Measurements from ENCODE around the gene PRSS8.
"Not testable (repeated sequence)": the region's sequence is repeated elsewhere in the genome, so short reads cannot be mapped to it uniquely, and the experiment has no call there.

Gene PRSS8

DNA sequence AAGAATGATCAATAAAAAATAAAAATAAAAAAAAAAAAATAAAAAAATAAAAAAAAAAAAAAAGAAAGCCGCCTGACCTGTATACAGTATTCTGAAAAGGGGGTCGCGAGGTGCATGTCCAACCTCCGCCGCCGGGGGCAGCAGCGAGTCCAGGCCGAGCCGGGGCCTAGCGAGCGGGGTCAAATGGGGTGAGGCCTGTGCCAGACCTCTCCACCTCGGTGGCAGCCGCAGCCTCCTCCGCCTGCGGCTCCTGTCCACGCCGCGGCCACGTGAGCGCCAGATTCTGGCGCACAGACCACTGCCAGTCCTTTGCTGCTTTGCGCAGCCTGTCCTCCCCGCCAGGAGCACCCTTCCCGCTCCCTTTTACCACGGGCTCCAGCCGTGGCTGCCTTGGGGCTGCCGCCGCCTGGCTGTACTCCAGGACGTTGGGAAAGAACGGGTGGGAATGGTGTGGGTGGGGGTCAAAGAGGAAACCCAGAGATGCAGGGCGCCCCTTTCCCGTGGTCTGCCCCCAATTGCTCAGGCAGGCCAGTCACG is 29.8 kb downstream of the PRSS8 start:
- peak; percentile 77 for DNase-seq (ENCODE audit: low read depth)

DNA sequence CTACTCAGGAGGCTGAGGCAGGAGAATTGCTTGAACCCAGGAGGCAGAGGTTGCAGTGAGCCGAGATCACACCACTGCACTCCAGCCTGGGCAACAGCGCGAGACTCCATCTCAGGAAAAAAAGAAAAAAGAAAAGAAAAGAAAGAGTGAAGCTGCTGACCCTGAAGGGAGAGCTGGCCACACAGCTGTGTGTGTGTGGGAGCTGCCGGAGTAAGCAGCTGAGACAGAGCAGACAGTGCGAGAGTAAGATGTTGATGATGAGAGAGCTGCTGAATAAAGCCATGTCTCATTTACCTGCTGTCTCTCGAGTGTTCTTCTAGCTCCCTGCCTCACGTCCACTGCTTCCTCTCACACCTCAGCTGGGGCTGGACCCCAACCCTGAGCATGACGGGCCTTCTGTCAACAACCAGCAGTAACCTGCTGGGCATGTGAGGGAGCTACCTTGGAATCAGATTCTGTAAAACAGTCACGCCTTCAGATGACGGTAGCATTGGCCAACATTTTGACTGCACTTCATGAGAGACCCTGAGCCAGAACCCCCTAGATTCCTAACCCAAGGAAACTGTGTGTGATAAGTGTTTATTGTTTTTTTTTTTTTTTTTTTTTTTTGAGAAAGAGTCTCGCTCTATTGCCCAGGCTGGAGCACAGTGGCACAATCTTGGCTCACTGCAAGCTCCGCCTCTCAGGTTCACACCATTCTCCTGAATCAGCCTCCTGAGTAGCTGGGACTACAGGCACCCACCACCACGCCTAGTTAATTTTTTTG is 34.5 kb downstream of the PRSS8 start:
- not testable (repeated sequence) for DNase-seq (ENCODE audit: low read depth)

DNA sequence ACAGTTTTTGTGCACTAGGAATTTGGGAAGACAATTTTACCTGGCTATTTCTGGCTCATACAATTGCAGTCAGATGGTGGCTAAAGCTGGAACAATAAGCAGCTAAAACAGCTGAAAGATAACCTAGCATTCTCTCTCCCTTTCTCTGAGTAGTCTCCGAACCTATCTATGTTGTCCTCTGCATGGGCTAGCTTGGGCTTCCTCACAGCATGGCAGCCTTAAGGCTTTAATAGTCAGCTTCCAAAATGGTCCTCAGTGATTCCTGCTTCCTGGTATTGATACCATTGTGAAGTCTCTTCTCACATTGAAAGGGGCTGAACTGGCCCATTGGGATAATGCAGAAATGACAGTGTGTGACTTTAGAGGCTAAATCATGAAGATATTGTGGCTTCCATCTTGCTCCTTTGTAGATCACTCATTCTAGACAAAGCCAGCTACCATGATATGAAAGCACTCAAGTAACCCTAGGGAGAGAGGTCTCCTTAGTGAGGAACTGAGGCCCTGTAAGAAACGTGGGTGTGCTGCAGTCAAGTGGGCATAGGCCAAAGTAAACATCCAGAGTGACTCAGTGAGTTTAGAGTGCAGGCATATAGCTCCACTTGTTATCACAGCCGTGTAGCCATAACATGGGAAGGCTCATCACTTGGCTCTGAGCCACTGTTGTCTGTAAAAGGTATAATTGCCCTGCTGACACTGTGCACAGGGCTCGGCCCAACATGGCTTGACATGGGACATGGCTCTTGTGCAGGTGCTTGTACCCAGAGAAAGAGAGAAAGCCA is 35.5 kb downstream of the PRSS8 start:
- DNase-seq (ENCODE audit: low read depth) = no peak

DNA sequence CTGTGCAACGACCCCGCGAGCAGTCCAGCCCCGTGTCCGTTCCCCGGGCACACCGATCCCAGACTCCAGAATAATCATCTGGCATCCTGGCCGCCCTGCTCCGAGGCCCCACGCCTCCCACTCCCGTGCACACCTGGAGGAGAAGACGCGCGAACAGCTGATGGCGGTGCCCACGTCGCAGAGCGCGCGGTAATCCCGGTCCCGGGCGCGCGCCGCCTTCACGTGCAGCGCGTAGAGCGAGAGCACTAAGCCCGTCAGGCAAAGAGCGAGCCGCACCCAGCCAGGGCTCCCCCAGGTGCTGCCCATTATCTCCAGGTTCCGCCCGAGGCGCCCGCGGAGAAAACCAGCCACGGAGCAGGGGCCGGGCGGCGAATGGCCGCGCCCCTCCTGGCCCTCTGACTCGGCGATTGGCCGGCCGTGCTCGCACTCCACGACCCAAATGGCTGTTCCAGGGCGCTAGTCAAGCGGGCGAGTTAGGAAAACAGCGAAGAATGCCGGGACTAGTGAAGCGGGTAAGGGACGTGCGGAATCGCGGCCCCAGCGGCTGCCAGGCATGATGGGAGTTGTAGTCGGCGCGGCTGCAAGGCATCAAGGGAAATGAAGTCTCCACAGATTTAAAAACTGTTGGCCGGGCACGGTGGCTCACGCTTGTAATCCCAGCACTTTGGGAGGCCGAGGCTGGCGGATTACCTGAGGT is 41.0 kb downstream of the PRSS8 start, which contains the start of gene VKORC1:
TSS of gene VKORC1 (minus strand) at position 374 of the 697 bp plus-strand sequence. CDS start at position 306, 68 bp downstream.
- peak; percentile 83 for DNase-seq (ENCODE audit: low read depth)

DNA sequence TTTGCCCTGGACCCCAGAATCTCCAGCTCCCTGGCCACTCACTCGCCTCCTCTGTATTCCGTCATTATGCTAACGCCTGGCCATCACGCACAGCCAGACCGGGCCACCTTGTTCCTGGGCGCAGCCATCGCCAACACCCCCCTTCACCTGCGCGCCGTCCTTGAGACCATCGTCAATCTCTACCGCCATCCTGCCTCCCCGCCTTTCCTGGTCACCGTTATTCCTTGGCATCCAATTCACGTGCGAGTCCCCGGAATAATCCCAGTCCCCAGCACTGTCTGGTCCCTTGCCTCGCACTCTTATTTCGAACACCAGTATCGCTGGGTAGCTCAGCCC is 41.5 kb downstream of the PRSS8 start:
- no peak for DNase-seq (ENCODE audit: low read depth)

DNA sequence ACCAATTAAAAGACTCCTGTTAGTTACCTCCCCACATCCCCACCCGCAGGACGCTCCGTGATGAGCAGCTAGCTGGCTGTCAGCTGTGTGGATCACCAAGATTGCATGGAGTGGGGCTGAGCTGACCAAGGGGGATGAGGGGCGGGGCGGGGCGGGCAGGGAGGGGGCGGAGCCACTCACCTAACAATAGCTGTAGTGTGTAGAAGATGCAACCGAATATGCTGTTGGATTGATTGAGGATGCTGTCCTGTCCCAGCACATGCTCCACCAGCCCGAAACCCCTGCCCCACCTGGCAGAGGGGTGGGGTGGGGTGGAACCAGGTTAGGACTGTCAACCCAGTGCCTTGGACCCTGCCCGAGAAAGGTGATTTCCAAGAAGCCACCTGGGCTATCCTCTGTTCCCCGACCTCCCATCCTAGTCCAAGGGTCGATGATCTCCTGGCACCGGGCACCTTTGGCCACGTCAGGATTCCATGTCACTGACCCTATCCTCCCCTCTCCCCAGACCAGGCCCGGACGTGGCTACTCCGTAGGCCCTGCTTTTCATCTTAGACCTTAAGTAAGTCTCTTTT is 42.3 kb downstream of the PRSS8 start:
- no peak for DNase-seq (ENCODE audit: low read depth)

DNA sequence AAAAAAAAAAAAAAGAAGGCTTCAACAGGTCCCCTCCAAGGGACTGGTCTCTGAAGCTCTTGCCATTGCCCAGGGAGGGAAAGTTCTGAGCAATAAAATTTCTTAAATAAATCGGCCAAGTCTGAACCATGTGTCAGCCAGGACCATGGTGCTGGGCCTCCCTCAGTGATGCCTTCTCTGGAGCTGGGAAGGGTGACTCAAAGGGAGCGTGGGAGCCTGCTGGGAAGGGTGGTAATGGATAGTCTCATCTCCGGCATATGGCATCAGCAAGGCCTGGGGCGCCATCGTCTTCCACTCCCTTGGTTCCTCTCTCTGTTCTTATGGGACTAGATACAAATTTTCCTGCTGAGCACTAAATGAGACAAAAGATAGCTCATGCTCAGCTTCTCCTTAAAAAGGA is 43.2 kb downstream of the PRSS8 start:
- no peak for DNase-seq (ENCODE audit: low read depth)

DNA sequence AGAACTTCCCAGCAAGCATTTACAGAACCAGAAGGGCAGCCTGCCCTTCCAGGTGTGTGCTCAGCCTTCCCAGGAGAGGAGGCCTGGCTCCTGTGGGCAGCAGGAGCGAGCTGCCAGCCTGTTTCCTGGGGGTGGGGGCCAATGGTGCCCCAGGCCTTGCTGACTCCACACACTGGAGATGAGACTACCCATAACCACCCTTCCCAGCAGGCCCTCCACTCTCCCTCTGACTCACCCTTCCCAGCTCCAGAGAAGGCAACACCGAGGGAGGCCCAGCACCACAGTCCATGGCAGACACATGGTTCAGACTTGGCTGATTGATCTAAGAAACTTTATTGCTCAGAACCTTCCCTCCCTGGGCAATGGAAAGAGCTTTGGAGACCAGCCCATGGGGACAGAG is 45.0 kb downstream of the PRSS8 start:
- DNase-seq (ENCODE audit: low read depth) = no peak

DNA sequence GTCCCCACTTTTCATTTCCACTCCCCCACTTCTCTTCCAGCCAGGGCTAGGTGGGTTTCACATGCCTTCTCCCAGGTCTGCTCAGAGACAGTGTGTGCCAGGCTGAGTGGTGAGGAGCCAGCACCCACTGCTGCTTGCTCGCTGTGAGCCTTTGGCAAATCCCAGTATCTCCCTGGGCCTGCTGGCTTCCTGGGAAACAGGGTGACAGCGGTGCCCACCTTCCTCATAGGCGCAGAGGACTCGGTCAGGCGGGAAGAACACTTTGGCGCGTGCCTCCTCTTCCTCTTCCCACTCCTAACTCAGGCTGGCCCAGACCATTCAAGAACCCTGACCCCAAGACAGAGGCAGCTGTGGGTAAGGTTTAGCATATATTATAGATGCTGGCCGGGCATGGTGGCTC is 46.3 kb downstream of the PRSS8 start:
- DNase-seq (ENCODE audit: low read depth) = no peak

DNA sequence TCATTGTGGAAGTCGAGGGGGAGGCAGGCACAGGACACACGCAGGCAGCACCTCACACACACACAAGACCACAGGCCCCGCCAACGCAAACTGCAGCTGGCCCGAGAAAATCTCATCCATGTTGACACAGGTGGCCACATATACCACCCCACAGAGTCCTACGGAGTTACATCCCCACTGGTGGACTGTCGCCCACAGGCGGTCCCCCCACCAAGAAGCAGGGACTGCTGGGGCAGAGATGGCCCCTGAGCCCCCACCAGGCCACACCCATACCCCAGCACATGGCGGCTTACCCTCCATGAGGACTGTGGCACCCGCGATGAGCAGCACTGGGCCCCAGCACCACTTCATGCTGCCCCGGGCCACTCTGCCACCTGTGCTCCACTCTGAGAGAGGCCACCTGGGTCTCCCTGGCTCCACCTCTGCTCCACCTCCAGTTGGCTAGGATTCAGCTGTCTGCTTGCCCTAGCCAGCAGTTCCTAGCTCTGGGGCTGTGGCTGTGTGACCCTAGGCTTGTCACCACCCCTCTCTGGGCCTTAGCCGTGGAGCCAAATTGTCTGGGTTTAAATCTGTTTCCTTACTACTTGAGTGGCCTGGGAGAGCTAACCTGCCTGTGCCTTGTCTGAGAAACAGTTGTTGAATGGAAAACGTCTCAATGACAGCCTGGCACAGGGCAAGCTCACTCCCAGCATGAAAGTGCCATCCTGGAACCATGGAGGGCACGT is 46.9 kb downstream of the PRSS8 start, which contains the start of gene PRSS53:
TSS of gene PRSS53 (minus strand) at position 485 of the 725 bp plus-strand sequence. CDS start at position 351, 134 bp downstream.
- DNase-seq (ENCODE audit: low read depth) = no peak

DNA sequence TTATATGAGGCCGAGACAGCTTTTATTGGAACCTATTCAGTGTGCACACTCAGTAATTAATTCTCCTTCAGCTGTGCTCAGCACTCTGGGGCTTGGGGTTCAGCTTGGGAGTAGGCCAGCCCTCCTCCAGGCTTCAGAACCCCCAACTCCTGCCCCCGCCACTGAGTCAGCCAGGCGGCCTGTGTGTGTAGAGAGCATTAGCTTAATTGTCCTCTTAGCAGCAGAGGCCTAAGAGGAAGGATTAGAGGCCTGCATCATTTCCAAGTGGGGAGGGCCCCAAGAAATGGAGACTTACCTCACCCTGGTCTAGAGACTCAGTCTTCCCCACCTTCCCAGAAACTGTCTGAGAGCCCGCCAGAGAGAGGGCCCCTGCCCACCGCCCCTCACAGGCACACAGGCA is 47.6 kb downstream of the PRSS8 start:
- DNase-seq (ENCODE audit: low read depth) = no peak

DNA sequence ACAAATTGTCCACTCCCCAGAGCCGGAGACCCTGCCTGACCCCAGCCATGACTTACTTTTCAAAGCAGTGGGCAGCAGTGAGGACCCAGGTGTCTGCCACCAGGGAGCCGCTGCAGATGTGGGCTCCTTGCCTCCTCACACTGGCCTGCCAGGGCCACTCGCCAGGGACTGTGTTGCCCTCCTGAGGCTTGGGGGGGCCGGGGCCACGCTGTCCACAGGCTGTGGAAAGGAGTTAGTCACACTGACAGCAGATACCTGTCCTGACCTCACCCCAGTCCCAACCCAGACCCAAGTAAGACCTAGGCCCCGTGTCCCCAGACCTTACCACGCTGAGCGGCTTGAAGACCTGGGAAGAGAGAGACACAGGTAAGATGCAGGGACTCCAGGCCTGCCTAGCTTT is 48.0 kb downstream of the PRSS8 start:
- DNase-seq (ENCODE audit: low read depth) = no peak

DNA sequence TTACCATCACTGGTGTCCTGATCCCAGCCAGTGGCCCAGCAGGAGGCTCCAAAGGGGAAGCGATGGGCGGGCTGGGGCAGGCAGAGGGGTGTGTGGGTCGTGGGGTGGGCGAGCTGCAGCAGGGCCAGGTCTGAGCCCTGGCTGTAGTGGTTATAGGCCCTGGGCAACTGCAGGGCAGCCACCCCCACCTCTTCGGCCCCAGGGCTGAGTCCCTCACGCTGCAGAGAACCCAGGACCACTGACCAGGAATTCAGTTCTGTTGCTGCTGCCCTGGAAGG is 49.0 kb downstream of the PRSS8 start:
- no peak for DNase-seq (ENCODE audit: low read depth)

DNA sequence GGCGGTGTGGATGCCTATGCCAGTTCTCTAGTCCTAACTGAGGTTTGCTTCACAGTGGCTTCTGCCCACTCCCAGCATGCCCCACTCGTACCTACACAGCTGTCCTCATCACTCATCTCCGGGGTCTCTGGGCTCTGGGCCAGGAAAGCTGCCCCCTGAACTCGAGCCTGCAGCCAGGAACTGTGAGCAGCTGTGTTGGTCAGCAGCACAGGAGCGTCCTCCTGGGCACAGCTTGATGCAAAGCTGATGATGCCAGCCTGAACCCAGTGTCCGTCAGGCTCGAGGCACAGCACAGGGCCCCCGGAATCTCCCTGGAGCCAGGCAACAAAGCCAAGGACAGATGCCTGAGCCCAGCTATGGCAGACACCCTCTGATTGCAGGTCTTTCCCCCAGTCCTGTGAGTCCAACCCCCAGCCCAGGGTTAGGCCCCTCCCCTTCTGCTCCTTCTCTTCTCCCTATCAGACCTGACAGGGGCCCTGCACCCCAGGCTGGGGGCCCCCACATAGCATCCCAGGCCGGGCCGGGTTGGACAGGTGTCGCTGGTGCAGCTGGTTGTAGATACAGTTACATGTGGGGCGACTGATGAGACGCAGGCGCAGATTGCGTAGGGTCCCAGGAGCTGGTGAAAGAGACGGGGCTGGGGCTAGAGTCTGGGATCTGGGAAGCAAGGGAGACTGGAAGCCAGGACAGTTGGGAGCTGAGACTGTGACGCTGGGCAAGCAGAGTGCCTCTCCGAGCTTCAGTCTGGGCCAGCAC is 49.5 kb downstream of the PRSS8 start:
- no peak for DNase-seq (ENCODE audit: low read depth)

DNA sequence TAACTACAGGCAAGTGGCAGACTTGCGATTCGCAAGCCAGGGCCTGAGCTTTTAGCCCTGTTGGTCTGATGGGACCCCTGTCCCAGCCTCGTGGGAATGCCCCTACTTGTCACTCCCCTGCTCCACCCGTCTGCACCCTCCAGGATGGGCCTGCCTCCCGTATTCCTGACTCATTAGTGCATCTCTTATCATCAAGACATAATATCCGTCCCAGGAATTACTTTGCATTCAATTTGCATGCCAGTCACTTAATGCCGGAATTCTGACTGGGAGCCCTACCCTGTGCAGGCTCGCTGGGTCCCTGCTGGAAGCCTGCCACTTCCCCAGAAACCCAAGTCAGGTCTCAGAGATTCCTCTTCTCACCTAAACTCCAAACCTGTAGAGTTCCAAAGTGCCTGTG is 50.1 kb downstream of the PRSS8 start:
- no peak for DNase-seq (ENCODE audit: low read depth)

DNA sequence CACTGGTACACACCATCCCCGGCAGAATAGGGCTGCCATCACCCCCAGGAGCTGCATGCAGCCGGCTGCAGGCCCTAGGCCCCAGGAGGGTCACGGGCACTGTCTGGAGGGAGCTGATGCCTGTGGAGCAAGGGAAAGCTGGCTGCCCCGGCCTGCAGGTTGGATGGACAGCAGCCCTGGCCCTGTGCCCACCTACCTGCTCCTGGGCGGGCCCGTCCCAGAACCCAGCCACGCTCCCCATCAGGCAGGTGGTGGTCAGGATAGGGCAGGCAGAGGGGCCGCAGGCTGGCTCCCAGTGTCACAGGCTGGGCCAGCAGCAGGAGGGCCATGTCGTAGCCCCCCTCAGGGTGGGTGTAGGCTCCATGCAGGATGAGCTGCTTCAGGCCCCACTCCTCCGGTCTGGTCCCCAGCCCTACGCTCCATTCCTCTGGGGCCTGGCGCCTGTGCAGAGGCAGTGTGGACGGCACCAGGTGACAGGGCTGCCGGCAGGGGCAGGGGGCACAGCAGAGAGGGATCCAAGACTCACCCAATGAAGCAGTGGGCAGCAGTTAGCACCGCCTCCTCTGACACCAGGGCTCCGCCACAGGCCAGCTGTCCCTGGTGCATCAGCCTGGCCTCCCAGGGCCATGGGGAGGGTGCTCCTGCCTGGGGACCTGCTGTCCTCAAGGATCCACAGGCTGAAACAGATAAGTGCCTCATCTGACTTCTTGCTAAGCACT is 50.8 kb downstream of the PRSS8 start:
- no peak for DNase-seq (ENCODE audit: low read depth)

DNA sequence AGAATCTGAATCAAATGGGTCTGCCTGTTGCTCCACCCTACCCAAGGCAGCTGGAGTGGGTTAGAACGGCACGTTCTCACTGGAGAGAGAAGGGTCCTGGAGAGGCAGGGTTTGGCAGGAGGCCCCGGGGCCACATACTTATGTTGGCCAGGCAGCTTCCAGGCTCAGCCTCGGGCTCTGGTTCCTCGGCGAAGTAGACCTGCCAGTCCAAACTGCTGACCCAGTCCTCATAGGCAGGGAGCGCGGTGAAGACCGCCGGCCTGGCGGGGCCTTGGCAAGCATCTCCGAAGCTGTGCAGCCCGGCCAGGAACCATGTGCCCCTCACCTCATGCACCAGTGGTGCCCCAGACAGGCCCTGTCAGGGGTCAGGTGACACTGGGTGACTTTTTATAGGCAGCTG is 51.5 kb downstream of the PRSS8 start:
- no peak for DNase-seq (ENCODE audit: low read depth)

DNA sequence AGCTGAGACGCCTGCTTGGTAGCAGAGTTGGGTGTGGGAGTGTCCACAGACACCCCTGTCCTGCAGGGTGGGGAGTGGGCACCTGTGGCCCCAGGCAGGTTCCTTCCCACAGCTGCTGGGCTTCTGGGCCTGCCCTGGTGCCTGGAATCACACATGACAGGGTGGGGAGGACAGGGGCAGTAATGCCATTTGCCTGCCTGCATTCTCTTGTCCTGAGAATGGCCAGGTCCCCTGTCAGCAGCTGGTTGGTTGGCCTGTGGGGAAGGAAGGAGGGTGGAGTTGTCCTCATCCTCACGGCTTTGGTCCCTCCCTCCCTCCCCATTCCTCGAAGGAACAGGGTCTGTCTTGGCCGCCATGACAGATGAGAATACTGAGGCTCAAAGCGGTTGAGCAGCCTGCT is 52.0 kb downstream of the PRSS8 start:
- DNase-seq (ENCODE audit: low read depth) = no peak

DNA sequence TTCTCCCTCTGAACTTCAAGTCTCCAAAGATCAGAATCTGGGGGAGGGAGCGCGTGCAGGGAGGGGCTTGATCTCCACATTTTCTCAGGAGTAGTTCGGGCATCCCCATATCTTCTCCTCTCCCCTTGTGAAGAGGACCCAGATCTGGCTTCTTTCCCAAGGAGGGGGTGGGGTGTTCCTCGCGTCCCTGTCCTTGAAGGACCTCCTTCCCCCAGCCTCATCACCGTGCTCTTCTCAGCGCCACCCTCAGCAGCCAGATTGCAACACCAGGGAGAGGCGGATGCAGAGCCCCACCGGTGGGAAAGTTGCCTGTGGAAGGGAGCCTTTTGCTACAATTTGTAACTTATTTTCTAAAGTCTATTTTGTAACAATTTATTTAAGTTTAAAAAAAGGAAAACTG is 52.4 kb downstream of the PRSS8 start:
- no peak for DNase-seq (ENCODE audit: low read depth)

DNA sequence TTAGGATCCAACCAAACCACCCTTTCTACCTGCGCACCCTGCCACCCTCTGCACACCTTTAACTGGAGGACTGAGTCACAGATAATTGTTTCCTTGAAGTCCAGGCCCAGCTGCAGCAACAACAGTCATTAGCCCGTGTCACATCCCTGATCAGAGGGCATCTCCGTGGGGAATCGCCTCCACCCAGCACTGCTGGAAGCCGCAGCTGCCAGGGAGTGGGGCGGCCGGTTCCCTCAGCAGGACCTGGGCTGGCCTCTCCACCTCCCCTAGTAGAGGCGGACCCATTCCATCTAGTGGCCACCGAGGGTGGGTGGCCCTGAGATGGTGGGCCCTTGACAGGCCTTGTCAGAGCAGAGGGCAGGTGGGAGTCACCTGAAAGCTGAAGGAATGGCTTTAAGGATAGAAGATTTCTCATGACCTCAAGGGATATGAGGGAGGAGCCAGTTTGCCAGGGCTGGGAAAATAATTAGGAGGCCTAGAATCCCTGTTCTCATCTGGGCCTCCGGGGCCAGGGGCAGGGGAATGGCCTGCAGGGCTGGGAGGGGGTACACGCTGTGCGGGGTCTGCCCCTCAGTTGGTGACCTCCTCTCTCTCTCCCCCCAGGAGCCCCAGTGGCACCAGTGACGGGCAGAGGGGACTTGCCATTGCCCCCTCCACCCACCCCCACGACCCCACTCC is 53.0 kb downstream of the PRSS8 start:
- DNase-seq (ENCODE audit: low read depth) = no peak
